Stimulated activated CD4-positive, alpha-beta T cell treated with anti-CD3 and anti-CD28 coated beads, Interleukin-1b, Interleukin-23, amount 100 ng/mL, for 48 hours (primary cell): ENCODE data around the gene EPSTI1.
"Not testable (repeated sequence)": the region's sequence is repeated elsewhere in the genome, so short reads cannot be mapped to it uniquely, and the experiment has no call there.

Experiments used
- DNase-seq: peaks from one replicate; pipeline ENCODE4 v3.0.0-alpha.2; 2020

The EPSTI1 gene

DNA sequence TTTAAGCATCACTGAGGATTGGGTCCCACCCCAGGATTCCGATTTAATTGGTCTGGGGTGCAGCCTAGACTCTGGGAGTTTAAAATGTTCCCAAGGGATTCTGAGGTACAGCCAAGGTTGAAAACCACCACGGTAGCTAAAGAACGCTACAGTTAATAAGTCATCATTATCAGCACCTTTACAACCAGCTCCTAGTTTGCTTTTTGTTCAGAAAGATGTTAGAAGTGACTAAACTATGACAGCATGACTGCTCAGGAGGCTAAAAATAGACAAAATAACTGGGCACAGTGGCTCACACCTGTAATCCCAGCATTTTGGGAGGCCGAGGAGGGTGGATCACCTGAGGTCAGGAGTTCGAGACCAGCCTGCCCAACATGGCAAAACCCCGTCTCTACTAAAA is 11.7 kb upstream of the EPSTI1 start:
- no peak for DNase-seq

DNA sequence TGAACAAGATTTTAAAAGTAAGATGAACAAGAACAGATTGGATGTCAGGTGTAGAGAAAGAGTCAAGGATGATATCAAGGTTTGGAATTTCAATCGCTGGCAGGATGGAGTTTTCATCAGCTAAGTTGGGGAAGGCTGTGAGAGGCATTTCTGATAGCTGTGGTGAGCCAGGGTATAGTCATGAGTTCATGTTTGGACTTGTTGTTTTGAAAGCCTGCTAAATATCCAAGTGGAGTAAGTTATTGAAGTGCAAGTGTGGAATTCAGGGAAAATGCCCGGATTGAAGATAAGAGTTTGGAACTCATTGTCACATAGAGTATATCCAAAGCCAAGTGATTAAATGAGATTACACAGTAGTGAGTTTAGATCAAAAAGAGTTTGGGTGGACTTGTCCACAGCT is 11.0 kb upstream of the EPSTI1 start:
- no peak for DNase-seq

DNA sequence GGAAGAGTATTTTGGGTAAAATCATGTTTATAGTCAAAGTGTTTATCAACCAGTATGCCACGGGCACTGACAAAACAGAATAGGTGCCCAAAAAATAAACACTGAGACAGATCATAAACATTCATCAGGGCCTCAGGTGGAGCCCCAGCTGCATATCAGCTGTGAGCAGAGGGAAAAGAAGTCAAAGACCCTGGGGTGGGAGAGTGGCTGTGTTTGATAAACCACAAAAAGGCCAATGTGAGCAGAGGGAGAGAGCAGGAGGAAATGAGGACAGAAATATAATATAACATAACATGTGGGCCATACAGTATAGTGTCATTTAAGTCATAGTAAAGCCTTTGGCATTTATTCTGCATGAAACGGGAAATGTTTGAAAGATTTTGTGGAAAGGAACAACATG is 10.0 kb upstream of the EPSTI1 start:
- no peak for DNase-seq

DNA sequence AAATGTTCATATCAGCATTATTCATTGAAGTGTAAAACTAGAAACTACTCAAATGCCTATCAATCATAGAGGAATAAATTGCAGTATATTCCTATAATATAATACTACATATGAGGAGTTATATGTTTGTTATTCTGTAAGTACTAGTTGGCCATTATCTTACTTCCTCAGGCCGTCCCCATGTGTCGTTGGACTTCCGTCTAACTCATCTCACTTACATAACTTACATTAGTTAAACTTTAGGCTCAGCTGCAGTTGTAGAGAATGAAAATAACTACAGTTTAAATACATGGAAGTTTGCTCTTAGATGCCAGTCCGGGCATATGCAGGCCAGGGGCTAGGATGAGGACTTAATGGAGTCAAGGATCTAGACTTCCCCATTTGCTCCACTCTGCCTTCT is 8.6 kb upstream of the EPSTI1 start:
- DNase-seq: no peak

DNA sequence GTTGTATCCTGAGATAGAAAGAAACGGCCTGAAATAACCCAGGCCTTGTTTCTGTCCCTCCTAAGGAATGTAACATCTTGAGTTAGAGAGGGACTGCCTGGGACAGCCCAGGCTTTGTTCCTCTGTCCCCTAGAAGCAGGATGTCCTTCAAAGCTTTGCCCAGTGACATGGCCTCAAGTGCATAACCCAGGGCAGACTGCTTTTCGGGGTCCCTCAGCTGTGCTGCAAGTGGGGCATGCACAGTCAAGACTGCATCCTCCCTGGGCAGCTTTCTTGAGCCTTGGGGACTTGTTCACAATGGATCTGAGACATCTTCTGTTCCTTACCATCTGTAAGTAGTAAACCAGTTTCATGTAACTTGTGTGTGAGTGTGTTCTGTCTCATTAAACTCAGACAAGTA is 7.5 kb upstream of the EPSTI1 start:
- no peak for DNase-seq

DNA sequence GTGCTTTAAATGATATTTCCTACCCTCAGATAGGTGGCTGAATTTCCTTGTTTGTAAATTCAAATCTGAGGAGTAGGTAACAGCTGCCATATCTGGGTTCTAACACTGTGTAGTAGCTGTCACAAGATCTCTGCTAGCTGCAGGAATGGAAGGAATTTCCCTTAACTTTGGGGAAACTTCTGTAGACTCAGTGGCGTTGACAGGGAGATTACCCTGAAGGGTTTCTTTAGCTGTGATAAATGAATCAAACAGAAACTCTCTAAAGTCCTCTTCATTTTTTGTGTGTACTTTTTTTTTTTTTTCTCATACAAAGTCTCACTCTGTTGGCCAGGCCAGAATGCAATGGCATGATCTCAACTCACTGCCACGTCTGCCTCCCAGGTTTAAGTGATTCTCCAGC is 5.3 kb upstream of the EPSTI1 start:
- DNase-seq: no peak

DNA sequence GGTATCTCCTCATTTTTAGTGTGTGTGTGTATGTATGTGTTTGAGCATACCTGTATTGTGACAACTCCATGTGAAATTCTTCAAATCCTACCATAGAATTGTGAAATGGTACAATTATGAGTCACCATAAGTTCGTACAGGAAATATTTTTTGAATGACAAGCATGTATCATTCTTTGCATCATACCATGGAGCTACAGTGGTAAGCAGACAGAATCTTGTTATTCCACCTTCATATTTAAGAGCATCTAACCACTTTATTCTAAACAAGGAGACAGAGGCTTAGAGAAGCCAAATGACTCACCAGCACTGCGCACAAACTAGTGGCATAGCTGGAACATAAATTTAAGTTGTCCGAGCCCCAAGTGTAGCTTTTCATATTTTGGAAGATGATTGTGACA is 4.5 kb upstream of the EPSTI1 start:
- no peak for DNase-seq

DNA sequence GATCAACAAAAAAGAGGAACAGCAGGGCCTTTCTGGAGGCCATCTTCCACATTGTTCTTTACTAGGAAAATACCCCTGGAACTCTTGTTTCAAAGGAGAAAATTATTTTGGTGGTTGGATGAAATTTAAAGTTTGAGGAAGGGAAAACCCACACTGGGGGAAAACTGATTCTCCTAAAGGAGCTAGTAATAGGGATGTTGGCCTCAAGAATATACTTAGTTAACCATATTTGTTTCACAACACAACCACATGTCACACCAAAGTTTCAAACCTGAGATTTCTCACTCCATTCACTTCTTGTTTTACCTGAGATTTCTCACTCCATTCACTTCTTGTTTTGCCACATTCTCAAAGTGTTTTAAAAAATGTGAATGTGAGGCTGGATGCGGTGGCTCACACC is 2.8 kb upstream of the EPSTI1 start:
- DNase-seq: no peak

DNA sequence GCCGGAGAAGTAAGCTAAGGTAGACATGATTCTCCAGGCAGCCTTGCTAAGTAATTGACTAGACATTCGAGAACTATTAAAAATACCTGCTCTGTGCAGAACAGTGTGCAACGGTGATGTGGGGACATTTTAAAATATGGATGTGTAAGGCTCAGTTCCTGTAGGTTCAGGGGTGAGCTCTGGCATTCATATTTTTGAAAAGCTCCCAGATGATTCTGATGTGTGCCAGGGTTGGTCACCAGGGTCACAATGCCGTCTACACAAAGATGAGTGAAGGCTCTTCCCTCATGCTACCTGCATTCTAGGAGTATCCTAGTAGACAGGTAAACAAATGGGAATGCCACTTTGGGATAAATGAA is 702 bp upstream of the EPSTI1 start:
- DNase-seq: no peak

DNA sequence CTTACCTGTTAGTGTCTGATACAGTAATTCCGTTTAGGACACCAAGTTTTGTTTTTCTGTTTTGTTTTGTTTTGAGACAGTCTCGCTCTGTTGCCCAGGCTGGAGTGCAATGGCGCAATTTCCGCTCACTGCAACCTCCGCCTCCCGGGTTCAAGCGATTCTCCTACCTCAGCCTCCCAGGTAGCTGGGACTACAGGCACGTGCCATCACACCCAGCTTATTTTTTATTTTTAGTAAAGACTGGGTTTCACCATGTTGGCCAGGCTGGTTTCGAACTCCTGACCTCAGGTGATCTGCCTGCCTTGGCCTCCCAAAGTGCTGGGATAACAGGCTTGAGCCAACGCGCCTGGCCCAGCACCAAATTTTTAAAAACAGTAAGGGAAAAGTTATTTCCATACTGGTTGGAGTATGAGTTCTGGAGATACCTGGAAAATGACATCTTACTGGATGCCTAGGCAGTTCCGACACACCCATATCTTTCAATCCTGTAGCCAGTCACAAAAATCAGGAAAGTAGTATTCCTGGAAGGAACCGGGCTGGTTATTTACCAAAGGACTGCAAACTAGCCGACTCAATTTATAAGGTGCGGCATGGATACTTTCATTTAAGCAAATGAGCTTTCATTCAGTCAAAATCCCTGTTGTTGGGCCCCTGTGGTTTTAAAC is 676 bp downstream of the EPSTI1 start:
- not testable (repeated sequence) for DNase-seq

DNA sequence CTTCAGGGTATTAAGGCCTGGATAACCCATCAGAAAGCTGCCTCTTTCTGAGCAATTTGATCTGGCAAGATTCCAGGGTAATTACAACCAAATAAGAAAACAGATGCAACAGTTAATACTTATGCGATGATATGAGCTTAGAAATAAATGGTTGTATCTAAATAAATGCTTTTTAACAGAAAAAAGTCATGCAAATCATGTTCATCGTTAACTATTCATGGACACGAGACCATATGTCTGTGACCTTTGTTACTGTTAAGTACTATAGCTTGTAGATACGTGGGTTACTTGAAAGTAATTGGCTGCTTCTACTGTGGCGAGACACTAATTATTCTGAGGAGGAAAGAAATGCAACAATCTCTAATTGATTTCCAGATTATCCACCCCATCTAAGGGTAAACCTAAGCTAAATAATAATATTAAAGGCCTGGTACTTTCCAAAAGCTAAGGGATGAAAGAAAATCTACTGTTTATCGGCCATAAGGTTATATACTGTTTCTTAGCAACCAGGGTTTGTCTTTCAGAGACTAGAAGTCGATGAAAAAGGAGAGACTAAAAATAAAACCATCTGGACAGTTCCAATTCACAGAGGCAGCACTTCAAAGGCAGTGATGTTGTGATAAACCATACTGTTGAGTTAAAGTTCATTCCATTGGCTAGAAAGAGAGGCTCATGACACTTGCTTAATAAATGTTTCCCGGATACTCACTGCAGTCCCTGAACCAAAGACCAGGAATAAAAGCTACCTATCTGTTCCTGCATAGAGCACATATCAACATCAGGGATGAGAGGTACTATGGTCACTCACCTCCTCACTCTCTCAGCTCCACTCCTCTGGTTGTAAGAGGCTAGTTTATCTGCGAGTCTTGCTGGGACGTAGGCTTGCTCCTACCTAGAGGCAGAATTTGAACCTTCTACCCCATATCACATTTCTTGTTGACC is 1.5 kb downstream of the EPSTI1 start:
- no peak for DNase-seq

DNA sequence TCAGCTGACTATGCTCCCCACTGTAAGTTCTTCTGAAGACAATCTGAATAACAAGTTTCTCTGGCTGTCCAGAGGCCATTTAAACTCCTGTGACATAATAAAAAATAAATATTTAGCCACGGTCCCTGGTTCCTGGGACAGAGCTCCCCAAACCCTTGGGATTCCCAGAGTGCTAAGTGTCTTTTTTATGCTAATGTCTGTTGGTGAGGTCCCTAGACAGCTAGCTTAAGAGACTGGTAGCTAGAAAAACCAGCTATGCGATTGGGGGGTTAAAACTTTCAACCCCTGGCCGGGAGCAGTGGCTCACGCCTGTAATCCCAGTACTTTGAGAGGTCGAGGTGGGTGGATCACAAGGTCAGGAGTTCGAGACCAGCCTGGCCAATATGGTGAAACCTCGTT is 5.9 kb downstream of the EPSTI1 start:
- no peak for DNase-seq

DNA sequence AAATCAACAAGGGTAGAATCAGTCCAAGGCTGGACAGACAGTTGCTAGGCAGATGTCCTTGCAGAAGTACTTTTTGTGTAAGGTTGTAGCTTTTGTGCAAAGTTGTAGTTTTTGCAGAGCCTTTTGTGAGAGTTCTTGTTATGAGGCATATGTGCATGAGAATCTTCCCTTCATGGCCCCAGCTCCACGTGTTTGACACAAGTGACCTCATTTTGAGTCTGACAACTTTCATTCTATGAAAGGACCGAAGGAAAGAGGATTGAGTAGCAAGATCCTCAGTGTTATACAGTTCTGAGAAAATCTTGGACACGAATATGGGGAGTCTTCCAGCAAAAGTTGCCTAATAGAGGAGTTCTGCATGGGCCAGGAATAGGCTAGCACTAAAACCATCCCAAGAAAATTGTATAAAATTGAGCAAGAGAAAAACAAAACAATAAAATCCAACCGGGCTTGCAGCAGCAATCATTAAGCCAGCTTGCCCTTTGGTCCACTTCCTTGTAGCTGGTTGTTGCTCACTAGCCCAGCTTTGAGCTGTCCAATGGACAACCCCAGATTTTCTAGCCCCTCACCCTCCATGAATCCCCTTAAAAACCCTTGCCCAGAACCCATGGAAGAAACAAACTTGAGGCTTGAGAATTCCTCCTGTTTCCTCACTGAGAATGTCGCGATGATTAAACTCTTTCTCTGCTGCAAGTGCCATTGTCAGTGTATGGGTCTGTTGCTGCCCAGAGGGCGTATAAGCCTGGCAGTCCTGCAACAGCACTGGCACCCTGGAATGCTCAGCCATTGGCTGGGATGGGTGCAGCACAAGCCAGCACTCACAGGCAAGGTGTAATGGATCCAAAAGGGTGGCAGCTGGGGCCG is 6.5 kb downstream of the EPSTI1 start:
- DNase-seq: no peak

DNA sequence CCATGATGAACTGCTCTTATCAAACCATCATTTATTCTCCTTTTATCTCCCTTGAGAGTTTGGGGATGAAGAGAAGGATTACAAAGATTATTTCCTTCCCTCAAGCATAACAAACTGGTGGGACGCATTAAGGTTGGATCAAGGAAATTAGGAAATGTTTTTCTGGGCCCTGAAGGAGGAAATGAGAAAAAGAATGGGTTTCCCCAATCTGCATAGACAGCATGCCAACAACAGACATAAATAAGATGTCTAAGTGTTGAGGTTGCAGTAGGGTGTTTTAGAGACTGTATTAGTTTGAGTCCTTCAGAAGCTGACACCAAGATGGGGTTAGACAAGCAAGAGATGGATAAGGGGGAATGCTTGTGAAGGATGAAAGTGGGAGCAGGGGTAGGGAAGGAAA is 7.3 kb downstream of the EPSTI1 start:
- no peak for DNase-seq

DNA sequence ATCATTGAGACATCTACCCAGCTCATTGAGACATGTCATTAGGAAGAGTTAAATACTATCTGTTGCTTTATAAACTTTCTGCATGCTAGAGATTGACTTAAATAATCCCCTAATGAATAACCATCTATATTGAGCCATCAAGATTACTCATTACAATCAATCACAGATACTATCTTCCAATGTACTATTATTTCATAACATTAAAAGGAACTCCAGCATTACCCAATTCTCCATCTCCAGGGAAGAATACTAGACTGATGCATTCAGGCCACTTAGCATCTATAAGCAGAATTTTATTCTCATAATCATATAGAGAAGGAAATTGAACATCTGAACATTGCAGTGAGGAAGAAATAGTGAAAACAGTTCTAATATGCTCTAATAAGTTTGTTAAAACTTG is 8.0 kb downstream of the EPSTI1 start:
- no peak for DNase-seq

DNA sequence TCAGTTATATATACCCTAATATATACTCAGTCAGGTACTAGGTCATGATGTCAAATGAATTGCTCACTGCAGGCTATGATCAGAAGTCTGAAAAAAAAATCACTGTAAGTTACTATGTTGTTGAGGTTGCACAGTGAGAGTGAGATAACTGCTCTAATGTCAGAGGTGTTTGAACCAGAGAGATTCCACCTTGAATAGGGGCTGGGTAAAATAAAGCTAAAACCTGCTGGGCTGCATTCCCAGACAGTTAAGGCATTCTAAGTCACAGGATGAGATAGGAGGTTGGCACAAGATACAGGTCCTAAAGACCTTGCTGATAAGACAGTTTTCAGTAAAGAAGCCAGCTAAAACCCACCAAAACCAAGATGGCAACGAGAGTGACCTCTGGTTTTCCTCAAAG is 10.2 kb downstream of the EPSTI1 start:
- no peak for DNase-seq

DNA sequence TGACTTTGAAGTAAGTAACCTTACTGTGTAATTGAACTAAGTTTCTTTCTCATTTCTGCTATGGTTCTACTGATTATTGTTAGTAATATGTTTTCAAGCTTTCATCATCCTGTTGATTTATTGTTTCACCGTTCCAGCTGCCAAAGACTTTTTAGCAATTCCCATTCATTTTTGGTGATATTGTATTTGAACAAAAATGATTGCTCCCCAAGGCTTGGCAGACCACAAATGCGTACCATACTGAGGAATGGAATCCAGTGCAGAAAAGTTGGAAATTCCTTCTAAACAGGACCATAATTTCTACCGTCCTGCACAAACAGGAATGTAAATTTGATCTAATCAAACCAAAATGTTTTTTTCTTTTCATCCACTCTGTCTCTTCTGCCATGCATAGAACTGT is 10.7 kb downstream of the EPSTI1 start:
- no peak for DNase-seq

DNA sequence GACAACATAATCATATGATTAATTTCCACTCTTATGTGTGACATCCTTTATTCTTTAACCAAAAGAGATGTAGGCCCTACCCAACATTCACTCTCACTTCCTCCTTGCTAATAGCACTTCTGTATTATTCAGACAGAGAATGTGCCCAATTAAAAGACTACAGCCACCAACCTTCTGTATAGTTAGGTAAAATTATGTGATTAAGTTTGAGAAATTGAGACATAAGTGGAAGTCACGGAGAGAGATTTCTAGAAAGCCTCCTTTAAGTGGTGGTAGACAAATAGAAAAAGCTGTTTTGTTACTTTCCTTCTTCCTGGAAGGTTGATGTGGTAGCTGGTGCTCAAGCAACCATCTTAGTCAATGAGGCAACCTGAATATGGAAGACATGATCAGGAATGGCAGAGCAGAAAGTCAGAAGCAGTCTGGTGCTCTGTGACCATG is 14.8 kb downstream of the EPSTI1 start:
- DNase-seq: no peak

DNA sequence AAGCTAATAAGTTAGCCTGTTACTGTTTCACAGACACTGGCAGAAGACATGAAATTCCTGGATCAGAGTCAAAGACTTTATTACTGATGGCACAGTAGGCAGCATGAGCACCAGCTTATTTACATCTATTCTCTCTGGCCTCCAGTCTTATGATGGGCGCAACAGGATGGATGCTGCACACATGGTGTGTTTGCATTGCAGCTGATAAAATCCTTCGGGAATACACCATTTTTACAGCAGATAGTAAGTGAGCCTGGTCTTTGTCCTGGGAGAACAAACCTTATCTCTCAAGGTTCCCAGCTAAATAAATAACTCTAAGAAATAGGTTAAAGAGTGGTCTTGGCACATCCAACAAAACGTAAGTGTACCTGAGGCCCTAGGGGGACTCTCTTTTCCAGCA is 16.0 kb downstream of the EPSTI1 start:
- no peak for DNase-seq

DNA sequence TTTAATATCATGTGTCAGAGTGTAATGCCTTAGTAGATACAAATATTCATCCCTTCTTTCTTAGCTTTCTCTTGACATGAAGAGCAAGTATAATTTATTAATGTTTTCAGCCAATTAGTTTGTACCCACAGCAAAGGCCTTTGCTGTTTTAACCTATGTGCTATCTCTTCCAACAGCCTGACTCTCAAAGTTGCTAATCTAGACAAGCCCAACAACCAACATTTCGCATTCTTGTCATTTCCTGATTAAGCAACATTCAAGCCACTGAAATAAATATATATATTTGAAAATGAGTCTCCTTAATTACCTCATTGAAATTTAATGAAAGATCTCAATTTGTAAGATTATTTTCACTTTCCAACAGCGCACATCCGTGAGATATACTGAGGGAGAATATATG is 18.5 kb downstream of the EPSTI1 start:
- DNase-seq: no peak

DNA sequence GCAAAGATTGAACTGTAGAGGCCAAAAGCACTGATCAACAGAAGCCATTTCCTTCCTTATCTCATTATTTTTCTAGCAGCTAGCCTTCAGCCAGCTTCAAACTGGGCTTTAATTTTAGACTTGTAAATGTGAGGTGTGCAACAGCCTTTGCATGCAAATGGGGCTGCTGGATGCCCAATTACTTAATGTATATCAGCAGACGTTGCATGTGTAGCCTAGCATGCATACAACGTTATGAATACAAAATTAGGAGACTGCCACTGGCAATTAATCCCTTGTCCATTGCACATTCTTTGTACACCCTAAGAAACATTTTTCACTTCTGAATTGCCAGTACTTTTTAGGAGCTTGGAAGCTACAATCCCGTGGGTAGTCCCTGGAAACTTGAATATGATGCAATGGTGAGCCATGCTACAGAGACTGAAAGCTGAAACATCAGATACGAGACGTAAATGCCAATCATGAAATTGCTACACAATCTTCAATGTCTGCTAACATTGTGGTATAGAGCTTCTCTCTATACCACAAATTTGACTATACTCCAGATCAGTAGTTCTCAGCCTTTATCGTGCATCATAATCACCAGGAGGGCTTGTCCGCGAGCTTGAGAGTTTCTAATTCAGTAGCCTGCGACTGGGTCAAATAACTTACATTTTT is 20.2 kb downstream of the EPSTI1 start:
- DNase-seq: no peak

DNA sequence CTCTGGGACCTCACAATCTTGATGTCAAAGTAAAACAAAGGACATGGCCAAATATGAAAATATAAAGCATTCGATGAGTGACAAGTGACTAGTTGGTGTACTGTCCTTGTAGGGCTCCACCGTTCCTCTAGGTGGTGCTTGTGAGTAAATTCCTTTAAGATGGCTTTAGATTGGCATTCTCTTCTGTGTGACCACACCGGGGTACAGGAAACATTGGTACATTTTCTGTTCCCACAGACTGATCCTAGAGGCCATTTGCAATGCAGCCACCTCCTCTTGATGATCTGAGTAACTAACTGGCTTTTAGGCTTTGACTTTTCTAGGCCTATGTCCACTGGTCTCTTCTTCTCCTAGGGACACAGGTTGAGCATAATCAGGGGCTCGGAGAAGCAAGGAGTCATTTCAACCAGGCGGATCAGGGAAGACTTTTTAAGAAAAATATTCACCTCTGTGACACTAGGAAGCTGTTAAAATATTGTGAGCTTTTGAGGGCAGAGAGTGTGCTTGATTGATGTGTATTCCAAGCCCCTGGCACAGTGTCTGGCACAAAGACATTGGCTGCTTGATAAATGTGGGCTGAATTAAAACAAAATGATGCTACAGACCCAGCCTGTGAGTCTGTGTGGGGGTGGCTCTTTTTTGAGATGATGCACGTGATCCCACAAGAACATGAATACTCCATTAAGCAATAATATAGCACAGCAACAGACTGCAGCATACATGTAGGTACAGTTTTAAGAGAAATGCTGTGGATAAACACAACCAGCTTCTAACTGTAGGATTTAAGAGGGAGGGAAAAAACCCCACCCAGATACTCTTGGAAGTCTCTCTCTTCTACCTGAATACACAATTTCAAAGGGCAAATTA is 21.0 kb downstream of the EPSTI1 start:
- DNase-seq: peak; percentile 42
